ENCODE measurements around the gene ASMTL.

DNA sequence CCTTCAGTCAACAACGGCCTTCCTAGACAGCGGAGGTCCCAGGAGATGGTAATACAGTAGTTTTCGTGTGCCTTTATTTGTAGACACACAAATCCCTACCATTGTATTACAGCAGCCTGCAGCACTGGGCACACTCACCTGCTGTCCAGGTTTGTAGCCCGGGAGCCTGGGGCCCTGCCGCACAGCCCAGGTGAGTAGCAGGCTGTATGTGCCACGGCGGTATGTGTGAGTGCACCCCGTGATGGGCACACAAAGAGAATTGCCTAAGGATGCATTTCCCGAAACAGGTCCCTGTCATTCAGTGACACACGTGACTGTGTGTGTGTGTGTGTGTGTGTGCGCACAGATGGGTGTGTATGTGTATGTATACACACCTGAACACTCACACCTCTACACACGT is 52.7 kb downstream of the ASMTL start:
- TF ChIP-seq CTCF (conservative IDR thresholded peaks at IDR 0.05 in 1 of 2, IDR thresholded peaks at IDR 0.05 in 1 of 2; ENCODE audit: low read depth in 1 of 2, low read length in 2 of 2): no peak
- TF ChIP-seq EZH2 (IDR thresholded peaks at IDR 0.05; ENCODE audit: low read length, missing control alignments): no peak

Measured in fibroblast of lung (primary cell).